Common myeloid progenitor, CD34-positive (primary cell): Measurements from ENCODE around the gene CSPG5.

Source experiments
- CTCF ChIA-PET: fragments of 350-600 bp; sonication (Branson Sonifier 250); formaldehyde crosslinking; loops from one replicate; lab custom pipeline; 2021; ENCODE audit warnings: antibody characterized with exemption; lab: Charles Lee
- POLR2A ChIA-PET: fragments of 350-600 bp; sonication (Branson Sonifier 250); formaldehyde crosslinking; loops from one replicate; lab custom pipeline; 2021; ENCODE audit warnings: antibody characterized with exemption; lab: Charles Lee
- DNase-seq, 3 donors: peaks; one replicate each; pipeline versions ENCODE4 v3.0.0 to v3.0.0-alpha.2; 2013
- H3K27ac ChIP-seq, 2 experiments: 1 replicate in 1 of 2; 2 replicates in 1 of 2; pipeline ENCODE4 v1.7.0; 2013; ENCODE audit warnings: inconsistent platforms in 2 of 2, low read length in 2 of 2, mild to moderate bottlenecking in 2 of 2, low read depth in 1 of 2, moderate library complexity in 1 of 2; ENCODE audit not compliant: severe bottlenecking in 2 of 2, insufficient read depth in 1 of 2, poor library complexity in 1 of 2
- H3K27me3 ChIP-seq, 5 experiments: replicated peaks in 2 of 5; 1 replicate in 3 of 5; 2 replicates in 2 of 5; pipeline versions ENCODE4 v1.6.1 to v1.7.0; 2013; ENCODE audit warnings: low read length in 4 of 5, mild to moderate bottlenecking in 2 of 5, moderate library complexity in 2 of 5, inconsistent platforms in 1 of 5; ENCODE audit not compliant: insufficient read depth in 5 of 5, control insufficient read depth in 4 of 5
- H3K36me3 ChIP-seq, 4 experiments: 1 replicate in 2 of 4; 2 replicates in 2 of 4; pipeline versions ENCODE4 v1.6.1 to v1.7.0; 2013; ENCODE audit warnings: low read length in 3 of 4, control low read depth in 1 of 4, mild to moderate bottlenecking in 1 of 4; ENCODE audit not compliant: control insufficient read depth in 4 of 4, insufficient read depth in 4 of 4
- H3K4me1 ChIP-seq, 4 experiments: 1 replicate in 3 of 4; 2 replicates in 1 of 4; pipeline versions ENCODE4 v1.6.1 to v1.7.1; 2013; ENCODE audit warnings: low read length in 3 of 4, mild to moderate bottlenecking in 3 of 4, control low read depth in 1 of 4, inconsistent platforms in 1 of 4, moderate library complexity in 1 of 4; ENCODE audit not compliant: control insufficient read depth in 4 of 4, insufficient read depth in 4 of 4; ENCODE audit errors: control extremely low read depth in 1 of 4
- H3K4me3 ChIP-seq, 7 experiments: 1 replicate in 4 of 7; 2 replicates in 3 of 7; pipeline versions ENCODE4 v1.5.1 to v1.7.0; 2013; ENCODE audit warnings: mild to moderate bottlenecking in 7 of 7, low read length in 6 of 7, moderate library complexity in 6 of 7, inconsistent platforms in 2 of 7, low read depth in 2 of 7, control low read depth in 1 of 7; ENCODE audit not compliant: insufficient read depth in 4 of 7, control insufficient read depth in 1 of 7; ENCODE audit errors: extremely low read depth in 1 of 7
- H3K9me3 ChIP-seq, 5 experiments: 1 replicate in 4 of 5; 2 replicates in 1 of 5; pipeline versions ENCODE4 v1.6.1 to v1.7.1; 2013; ENCODE audit warnings: low read length in 4 of 5, mild to moderate bottlenecking in 2 of 5, inconsistent platforms in 1 of 5, low read depth in 1 of 5, moderate library complexity in 1 of 5; ENCODE audit not compliant: control insufficient read depth in 4 of 5, insufficient read depth in 2 of 5; ENCODE audit errors: control extremely low read depth in 1 of 5
- WGBS: methylation state at CpG from one replicate; pipeline ENCODE4 v1.1.5; 2013; ENCODE audit not compliant: insufficient coverage; 5-methylcytosine and 5-hydroxymethylcytosine counted together

Gene CSPG5

DNA sequence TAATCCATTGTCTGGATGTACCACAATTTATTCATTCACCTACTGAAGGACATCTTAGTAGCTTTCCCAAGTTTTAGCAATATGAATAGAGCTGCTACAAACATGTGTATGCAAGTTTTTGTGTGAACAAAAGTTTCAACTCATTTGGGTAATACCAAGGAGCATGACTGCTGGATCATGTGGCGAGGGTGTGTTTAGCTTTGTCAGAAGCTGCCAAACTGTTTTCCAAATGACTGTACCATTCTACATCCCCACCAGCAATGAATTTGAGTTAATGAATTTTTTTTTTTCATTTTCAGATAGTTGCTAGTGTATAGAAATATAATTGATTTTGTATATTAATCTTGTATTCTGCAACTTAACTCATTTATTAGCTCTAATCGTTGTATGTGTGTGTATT, 45.2 kb downstream of the CSPG5 start:
- H3K27me3 ChIP-seq: no peaks in the 10 kb centered on the region
- no peaks in the 10 kb centered on the region for H3K4me1 ChIP-seq
- H3K36me3 ChIP-seq: no peaks in the 10 kb centered on the region
- CTCF ChIA-PET: interaction anchor here (1.6 to 2.3 kb wide), 2 partner anchors 9 to 11 kb away, joined by 7 to 9 read pairs; no protein-coding TSS in a partner anchor
- POLR2A ChIA-PET: interaction anchor here (0.7 kb wide), 1 partner anchor 34 kb away, joined by 3 read pairs; no protein-coding TSS in a partner anchor
- DNase-seq: no peak
- no peak overlapping the region for H3K4me3 ChIP-seq
- no peaks in the 10 kb centered on the region for H3K9me3 ChIP-seq
- H3K27ac ChIP-seq: no peak overlapping the region
- WGBS: no CpG with 5 or more reads among the region's 2 CpGs

DNA sequence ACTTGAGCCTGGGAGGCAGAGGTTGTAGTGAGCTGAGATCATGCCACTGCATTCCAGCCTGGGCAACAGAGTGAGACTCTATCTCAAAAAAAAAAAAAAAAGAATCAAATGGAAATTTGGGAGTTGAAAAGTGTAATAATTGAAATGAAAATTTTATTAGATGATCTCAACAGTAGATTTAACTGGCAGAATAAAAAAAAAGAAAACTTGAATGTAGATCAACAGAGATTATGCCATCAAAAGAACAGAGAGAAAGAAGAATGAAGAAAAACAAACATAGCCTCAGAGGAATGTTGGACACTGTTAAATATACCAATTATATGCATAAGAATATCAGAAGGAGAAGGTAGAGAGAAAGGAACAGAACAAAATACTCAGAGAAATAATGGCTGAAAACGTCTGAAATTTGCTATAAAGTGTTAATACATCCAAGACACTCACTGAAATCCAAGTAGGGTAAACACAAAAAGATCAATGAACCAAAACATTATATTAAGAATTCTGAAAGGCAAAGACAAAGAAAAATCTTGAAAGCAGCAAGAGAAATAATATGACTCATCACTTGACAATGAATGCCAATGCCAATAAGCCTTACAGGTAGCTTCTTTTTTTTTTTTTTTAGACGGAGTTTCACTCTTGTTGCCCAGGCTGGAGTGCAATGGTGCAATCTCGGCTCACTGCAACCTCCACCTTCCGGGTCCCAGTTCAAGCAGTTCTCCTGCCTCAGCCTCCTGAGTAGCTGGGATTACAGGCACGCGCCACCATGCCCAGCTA, 50.5 kb downstream of the CSPG5 start:
- Histone ChIP-seq H3K27ac (no peak overlapping the region), H3K4me3 (no peak overlapping the region), H3K9me3 (peaks cover 0 to 1% (median 0%) of the 10 kb centered on the region in 5 experiments), H3K27me3 (no peaks in the 10 kb centered on the region), H3K36me3 (no peaks in the 10 kb centered on the region), H3K4me1 (peaks cover 0 to 4% (median 0%) of the 10 kb centered on the region in 4 experiments)
- no peak for DNase-seq
- POLR2A ChIA-PET: no interaction called here
- CTCF ChIA-PET: no interaction called here
- 100% methylated on average over 1 of the region's 6 CpGs for WGBS

DNA sequence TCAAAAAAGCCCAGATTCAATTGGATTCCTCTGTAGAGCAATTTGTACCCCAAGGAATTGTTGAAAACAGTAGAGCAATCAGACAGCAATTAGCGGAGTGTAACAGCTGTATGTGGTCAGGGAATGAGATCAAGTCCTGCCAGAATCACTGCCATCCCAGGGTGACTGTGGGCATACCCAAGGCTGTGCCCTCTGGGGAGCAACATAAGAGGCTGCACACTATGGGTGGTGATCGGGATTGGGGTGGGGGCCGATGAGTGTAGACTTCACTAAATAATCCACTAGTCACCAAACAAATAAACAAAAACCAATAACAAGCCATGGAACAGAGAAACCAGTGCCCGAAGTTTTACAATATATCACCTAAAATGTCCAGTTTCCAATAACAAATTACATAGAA, 53.0 kb downstream of the CSPG5 start:
- POLR2A ChIA-PET: interaction anchor here (0.6 kb wide), 1 partner anchor 363 kb away, joined by 3 read pairs; no protein-coding TSS in a partner anchor
- no peak for DNase-seq
- H3K27ac ChIP-seq: no peak overlapping the region
- peaks cover 0 to 1% (median 0%) of the 10 kb centered on the region in 5 experiments for H3K9me3 ChIP-seq
- H3K27me3 ChIP-seq: no peaks in the 10 kb centered on the region
- no peak overlapping the region for H3K4me3 ChIP-seq
- no peaks in the 10 kb centered on the region for H3K36me3 ChIP-seq
- WGBS: no CpG with 5 or more reads among the region's 4 CpGs
- CTCF ChIA-PET: interaction anchor here (0.7 kb wide), 1 partner anchor 25 kb away, joined by 3 read pairs; no protein-coding TSS in a partner anchor
- peaks cover 0 to 9% (median 5%) of the 10 kb centered on the region in 4 experiments for H3K4me1 ChIP-seq

DNA sequence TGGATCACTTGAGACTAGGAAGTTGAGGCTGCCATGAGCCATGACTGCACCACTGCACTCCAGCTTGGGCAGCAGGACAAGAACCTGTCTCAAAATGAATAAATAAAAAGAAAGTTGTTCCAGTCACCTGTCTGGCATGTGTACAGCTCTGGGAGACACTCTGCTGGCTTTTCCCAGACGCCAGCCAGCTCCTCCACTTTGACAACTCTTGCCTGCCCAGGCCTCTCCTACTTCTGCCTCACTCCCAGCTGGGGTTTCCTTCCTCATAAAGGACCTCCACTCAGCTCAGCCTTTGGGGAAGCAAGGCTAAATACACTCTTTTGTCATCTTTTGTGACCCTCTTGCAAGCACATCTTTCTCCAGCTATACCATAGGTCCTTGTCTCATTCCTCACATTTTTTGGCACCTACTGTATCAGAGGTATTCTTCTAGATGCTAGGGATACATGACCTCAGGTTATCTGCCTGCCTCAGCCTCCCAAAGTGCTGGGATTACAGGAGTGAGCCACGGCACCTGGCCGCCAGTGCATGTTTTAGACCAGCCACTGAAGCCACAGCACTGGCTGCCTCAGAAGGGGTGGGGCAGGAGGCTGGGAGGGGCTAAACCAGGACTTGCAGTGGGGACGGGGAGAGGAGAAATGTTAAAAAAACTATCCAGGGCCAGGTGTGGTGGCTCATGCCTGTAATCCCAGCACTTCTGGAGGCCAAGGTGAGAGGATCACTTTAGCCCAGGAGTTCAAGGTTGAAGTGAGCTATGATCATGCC, 55.2 kb downstream of the CSPG5 start:
- ChIA-PET POLR2A (no interaction called here), CTCF (interaction anchor here (0.5 to 2.3 kb wide), 5 partner anchors 11 to 301 kb away, joined by 3 to 9 read pairs (median 5); no protein-coding TSS in a partner anchor)
- no peak for DNase-seq
- no peaks in the 10 kb centered on the region for H3K27me3 ChIP-seq
- no peak overlapping the region for H3K27ac ChIP-seq
- 71% methylated on average over 4 of the region's 4 CpGs for WGBS
- H3K4me3 ChIP-seq: no peak overlapping the region
- peaks cover 0 to 1% (median 0%) of the 10 kb centered on the region in 5 experiments for H3K9me3 ChIP-seq
- peaks cover 0 to 9% (median 5%) of the 10 kb centered on the region in 4 experiments for H3K4me1 ChIP-seq
- H3K36me3 ChIP-seq: no peaks in the 10 kb centered on the region

DNA sequence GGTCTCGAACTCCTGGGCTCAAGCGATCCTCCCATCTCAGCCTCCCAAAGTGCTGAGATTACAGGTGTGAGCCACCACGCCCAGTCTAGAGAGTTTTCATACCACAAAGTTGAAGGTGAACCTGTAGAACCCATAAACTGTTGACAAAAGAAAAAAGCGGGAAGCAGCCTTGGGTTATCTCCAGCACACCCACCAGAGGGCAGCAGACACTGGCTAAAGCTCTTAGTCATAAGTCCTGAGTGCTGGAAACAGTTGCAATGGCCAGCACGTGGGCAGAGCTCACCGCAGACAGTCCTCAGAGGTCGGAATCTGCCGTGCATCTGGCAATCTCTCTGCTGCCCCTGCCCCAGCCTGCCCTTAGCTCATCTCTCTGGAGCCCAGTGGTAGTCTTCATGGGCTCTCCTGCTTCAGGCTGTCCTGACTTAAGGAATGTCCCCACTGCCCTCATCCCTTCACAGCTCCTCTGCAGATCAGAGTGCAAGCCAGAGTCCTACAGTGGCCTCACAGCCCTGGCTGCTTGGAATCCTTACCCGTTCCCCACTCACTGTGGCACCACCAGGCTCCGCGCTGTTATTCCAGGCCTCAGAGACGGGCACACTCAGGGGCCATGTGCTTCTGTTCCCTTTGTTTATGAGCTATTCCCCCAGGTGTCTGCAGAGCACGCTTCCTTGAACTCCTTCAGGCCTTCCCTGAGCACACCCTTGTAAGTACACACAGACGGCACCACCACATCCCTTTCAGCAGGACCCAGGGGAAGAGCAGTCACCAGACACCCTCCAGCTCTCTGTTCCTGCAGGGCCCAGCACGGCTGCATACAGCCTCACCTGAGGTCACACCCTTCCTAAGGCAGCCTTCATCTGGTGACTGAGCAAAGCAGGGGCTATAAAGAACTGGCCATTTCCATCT, 56.3 kb downstream of the CSPG5 start:
- no peak overlapping the region for H3K27ac ChIP-seq
- H3K4me3 ChIP-seq: no peak overlapping the region
- POLR2A ChIA-PET: interaction anchor here (0.6 to 1.1 kb wide), 3 partner anchors 49 to 265 kb away, joined by 3 to 4 read pairs (median 3); no protein-coding TSS in a partner anchor
- H3K4me1 ChIP-seq: peaks cover 0 to 9% (median 5%) of the 10 kb centered on the region in 4 experiments
- no peaks in the 10 kb centered on the region for H3K36me3 ChIP-seq
- DNase-seq: peak; percentile 83 to 93 (median 91)
- H3K9me3 ChIP-seq: no peaks in the 10 kb centered on the region
- CTCF ChIA-PET: interaction anchor here (0.7 to 2.5 kb wide), 17 partner anchors 11 to 460 kb away, joined by 3 to 14 read pairs (median 5); no protein-coding TSS in a partner anchor
- WGBS: 45% methylated on average over 14 of the region's 15 CpGs
- no peaks in the 10 kb centered on the region for H3K27me3 ChIP-seq

DNA sequence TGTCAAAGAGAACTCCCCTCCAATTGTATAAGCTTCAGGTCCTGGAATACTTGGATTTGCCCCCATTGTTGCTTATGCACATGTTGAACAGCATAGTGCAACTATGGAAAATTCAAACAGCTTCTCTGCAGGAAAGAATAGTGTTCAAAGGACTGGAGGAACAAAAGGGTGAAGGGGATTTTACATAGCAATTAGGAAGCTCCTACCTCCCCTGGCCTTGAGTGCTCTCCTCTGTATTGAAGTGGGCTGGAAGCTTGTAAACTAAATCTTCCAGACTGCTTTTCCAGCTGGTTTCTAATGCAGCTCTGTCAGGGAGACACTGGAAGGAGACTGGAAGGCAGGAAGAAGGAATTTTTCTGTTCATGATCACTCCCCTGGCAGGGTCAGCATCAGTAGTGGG, 57.9 kb downstream of the CSPG5 start:
- Histone ChIP-seq H3K9me3 (no peaks in the 10 kb centered on the region), H3K27ac (no peak overlapping the region), H3K27me3 (no peaks in the 10 kb centered on the region), H3K4me3 (no peak overlapping the region), H3K36me3 (no peaks in the 10 kb centered on the region), H3K4me1 (peaks cover 0 to 9% (median 5%) of the 10 kb centered on the region in 4 experiments)
- POLR2A ChIA-PET: interaction anchor here (0.5 kb wide), 1 partner anchor 117 kb away, joined by 4 read pairs; no protein-coding TSS in a partner anchor
- no peak for DNase-seq
- CTCF ChIA-PET: interaction anchor here (0.8 to 2.5 kb wide), 12 partner anchors 16 to 638 kb away, joined by 3 to 14 read pairs (median 4); partner anchors contain the start of gene DHX30
